SK-N-SH (cell line): ENCODE results near the gene PLD6. TPM values are rescaled to one million over a fixed set of nuclear protein-coding genes. Genes with fewer than 3 reads are reported as not detected.

Experiments used
- CTCF ChIA-PET: fragments of 300-600, 350-600 bp; formaldehyde crosslinking; extraction: SDS; loops from one replicate; lab custom pipeline; 2021; lab: Yijun Ruan, JAX
- POLR2A ChIA-PET: fragments of 350-600 bp; sonication (Branson Sonifier 250); formaldehyde crosslinking; extraction: SDS; loops from one replicate; lab custom pipeline; 2020; ENCODE audit warnings: antibody characterized with exemption, inconsistent platforms; lab: Yijun Ruan, JAX
- DNase-seq: peaks from one replicate; pipeline ENCODE4 v3.0.0; 2012
- H2AFZ ChIP-seq: fragments of 200-600 bp; sonication (generic); 2 replicates; pipeline ENCODE4 v1.8.1; 2016; ENCODE audit warnings: antibody characterized with exemption, mild to moderate bottlenecking, low read depth
- H3F3A ChIP-seq: fragments of 200-600 bp; sonication (generic); replicated peaks from 2 replicates; pipeline ENCODE3; 2016; ENCODE audit warnings: antibody characterized with exemption, mild to moderate bottlenecking; ENCODE audit not compliant: insufficient read depth
- H3K27ac ChIP-seq, 2 experiments: fragments of 200-500 bp in 1 of 2; fragments of 200-600 bp in 1 of 2; sonication (Bioruptor generic) in 1 of 2; sonication (generic), shearing (Covaris generic) in 1 of 2; 2 replicates each; pipeline versions ENCODE4 v1.5.1 to v1.6.1; 2014 to 2016; ENCODE audit warnings: low read depth in 2 of 2, inconsistent platforms in 1 of 2, low read length in 1 of 2, mild to moderate bottlenecking in 1 of 2, mixed read lengths in 1 of 2
- H3K27me3 ChIP-seq: fragments of 200-600 bp; sonication (generic), shearing (Covaris generic); 2 replicates; pipeline ENCODE4 v1.6.1; 2016; ENCODE audit warnings: mixed run types; ENCODE audit not compliant: insufficient read depth
- H3K36me3 ChIP-seq, 2 experiments: fragments of 200-500 bp in 1 of 2; fragments of 200-600 bp in 1 of 2; sonication (Bioruptor generic) in 1 of 2; sonication (generic) in 1 of 2; replicated peaks in 1 of 2; 2 replicates each; pipeline versions ENCODE3 to v1.5.1; 2014 to 2016; ENCODE audit warnings: low read length in 1 of 2, mild to moderate bottlenecking in 1 of 2; ENCODE audit not compliant: insufficient read depth in 2 of 2, control insufficient read depth in 1 of 2
- H3K4me1 ChIP-seq, 2 experiments: fragments of 200-500 bp in 1 of 2; fragments of 200-600 bp in 1 of 2; sonication (Bioruptor generic) in 1 of 2; sonication (generic), shearing (Covaris generic) in 1 of 2; 2 replicates each; pipeline versions ENCODE4 v1.5.1 to v1.6.1; 2014 to 2016; ENCODE audit warnings: low read depth in 1 of 2, low read length in 1 of 2, mixed run types in 1 of 2; ENCODE audit not compliant: insufficient read depth in 2 of 2, control insufficient read depth in 1 of 2
- H3K4me2 ChIP-seq: fragments of 200-600 bp; sonication (generic), shearing (Covaris generic); 2 replicates; pipeline ENCODE4 v1.6.1; 2017; ENCODE audit warnings: mixed run types
- H3K4me3 ChIP-seq, 2 experiments: fragments of 200-500 bp in 1 of 2; fragments of 200-600 bp in 1 of 2; sonication (Bioruptor generic) in 1 of 2; sonication (generic), shearing (Covaris generic) in 1 of 2; 2 replicates each; pipeline versions ENCODE4 v1.5.1 to v1.8.1; 2014 to 2016; ENCODE audit warnings: low read depth in 2 of 2, inconsistent platforms in 1 of 2, low read length in 1 of 2, mild to moderate bottlenecking in 1 of 2, mixed read lengths in 1 of 2, moderate library complexity in 1 of 2
- H3K79me2 ChIP-seq: fragments of 200-600 bp; sonication (generic); 2 replicates; pipeline ENCODE4 v1.8.1; 2017; ENCODE audit warnings: mild to moderate bottlenecking; ENCODE audit not compliant: insufficient read depth
- H3K9ac ChIP-seq: fragments of 200-600 bp; sonication (generic); 2 replicates; pipeline ENCODE4 v1.6.1; 2017; ENCODE audit warnings: mixed run types
- H3K9me2 ChIP-seq: fragments of 200-600 bp; sonication (generic); 2 replicates; pipeline ENCODE4 v1.6.1; 2017; ENCODE audit warnings: mixed run types
- H3K9me3 ChIP-seq: fragments of 200-600 bp; sonication (generic); 2 replicates; pipeline ENCODE4 v1.6.1; 2017; ENCODE audit warnings: mixed run types, mild to moderate bottlenecking, moderate library complexity
- H4K20me1 ChIP-seq: fragments of 200-600 bp; sonication (generic); 2 replicates; pipeline ENCODE4 v1.6.1; 2017; ENCODE audit warnings: mild to moderate bottlenecking, mixed run types; ENCODE audit not compliant: insufficient read depth
- CHD2 ChIP-seq: fragments of 150-350 bp; IDR thresholded peaks from 2 replicates; pipeline ENCODE4 v1.6.1; 2018; ENCODE audit warnings: low read length; ENCODE audit not compliant: partially characterized antibody
- CTCF ChIP-seq: fragments of 200-600 bp; sonication (generic); IDR thresholded peaks from 2 replicates; pipeline ENCODE4 v1.6.1; 2017; ENCODE audit warnings: antibody characterized with exemption, mild to moderate bottlenecking, moderate library complexity
- ELF1 ChIP-seq: IDR thresholded peaks from 2 replicates; pipeline ENCODE4 v1.4.0; 2012
- EP300 ChIP-seq, 2 experiments: IDR thresholded peaks; 2 replicates each; pipeline versions ENCODE4 v1.4.0 to v1.6.1; 2012; ENCODE audit warnings: borderline replicate concordance in 1 of 2, low read depth in 1 of 2, low read length in 1 of 2
- EZH2phosphoT487 ChIP-seq: fragments of 200-600 bp; sonication (generic); IDR thresholded peaks from 2 replicates; pipeline ENCODE4 v1.6.1; 2017; ENCODE audit warnings: low read depth, mixed run types, mild to moderate bottlenecking, antibody characterized with exemption, moderate library complexity, borderline replicate concordance
- FOXM1 ChIP-seq: IDR thresholded peaks from 2 replicates; pipeline ENCODE4 v1.4.0; 2012; ENCODE audit warnings: low read depth, mild to moderate bottlenecking
- JUND ChIP-seq: IDR thresholded peaks from 2 replicates; pipeline ENCODE4 v1.4.0; 2012
- POLR2AphosphoS5 ChIP-seq: IDR thresholded peaks from 2 replicates; pipeline ENCODE4 v1.6.1; 2012; ENCODE audit warnings: low read depth, low read length
- REST ChIP-seq: IDR thresholded peaks from 2 replicates; pipeline ENCODE4 v1.6.1; 2012; ENCODE audit warnings: mild to moderate bottlenecking, low read depth, low read length, moderate library complexity
- RFX5 ChIP-seq: IDR thresholded peaks from 2 replicates; pipeline ENCODE4 v1.6.1; 2012; ENCODE audit warnings: mild to moderate bottlenecking, improper control_type of control experiment, low read length
- RXRA ChIP-seq: IDR thresholded peaks from 2 replicates; pipeline ENCODE4 v1.4.0; 2012; ENCODE audit warnings: low read depth, mild to moderate bottlenecking, borderline replicate concordance
- SIN3A ChIP-seq: IDR thresholded peaks from 2 replicates; pipeline ENCODE4 v1.6.1; 2012; ENCODE audit warnings: low read depth, mild to moderate bottlenecking, low read length, moderate library complexity, borderline replicate concordance
- TAF1 ChIP-seq: IDR thresholded peaks from 2 replicates; pipeline ENCODE4 v1.6.1; 2012; ENCODE audit warnings: low read depth, mild to moderate bottlenecking, low read length, moderate library complexity, borderline replicate concordance
- TEAD4 ChIP-seq: IDR thresholded peaks from 2 replicates; pipeline ENCODE4 v1.4.0; 2012; ENCODE audit warnings: mild to moderate bottlenecking, borderline replicate concordance; ENCODE audit not compliant: insufficient read depth
- YY1 ChIP-seq: IDR thresholded peaks from 2 replicates; pipeline ENCODE4 v1.4.0; 2012; ENCODE audit warnings: low read depth, mild to moderate bottlenecking
- ZBTB33 ChIP-seq: IDR thresholded peaks from 2 replicates; pipeline ENCODE4 v1.4.0; 2012; ENCODE audit warnings: low read depth, borderline replicate concordance
- WGBS: methylation state at CpG from one replicate; pipeline ENCODE4 v1.1.6; 2017; ENCODE audit warnings: low lambda C conversion rate; 5-methylcytosine and 5-hydroxymethylcytosine counted together
- polyA plus RNA-seq, 3 experiments: library from polyadenylated mRNA; depleted of rRNA; stranded (reverse); fragments of >200 nt; gene quantifications; 2 replicates each; pipeline ENCODE4 v1.2.3, GENCODE V29; 2012
- TF ChIP-seq, protein P1 (sequence below): IDR thresholded peaks from 2 replicates; pipeline ENCODE4 v1.4.0; 2012; ENCODE audit warnings: low read depth, borderline replicate concordance
- TF ChIP-seq, protein P2 (sequence below): fragments of 150-350 bp; IDR thresholded peaks from 2 replicates; pipeline ENCODE4 v1.6.1; 2016; ENCODE audit warnings: mild to moderate bottlenecking, low read depth, low read length

The PLD6 gene
- polyA plus RNA-seq, 1 of the 3 experiments (the other 2 are of a cell fraction): 3.7 TPM

DNA sequence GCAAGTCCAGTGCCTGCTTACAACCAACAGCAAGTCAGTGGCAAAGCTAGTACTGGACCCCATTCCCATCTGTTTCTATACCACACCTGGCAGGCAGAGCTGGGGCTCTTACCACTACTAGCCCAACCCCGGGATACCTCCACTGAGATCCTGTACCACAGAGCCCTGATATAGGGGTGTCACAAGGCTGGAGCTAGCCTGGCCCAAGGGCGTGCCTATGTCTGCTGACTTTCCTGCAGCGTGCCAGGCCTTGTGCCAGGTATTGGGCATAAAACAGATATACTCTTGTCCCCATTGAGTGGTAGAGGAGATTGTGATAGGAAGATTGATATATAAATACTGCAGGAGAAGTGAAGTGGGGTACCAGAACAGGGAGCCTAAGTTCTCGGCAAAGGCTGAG lies 44.4 kb downstream of the PLD6 start:
- WGBS: 100% methylated on average over 4 of the region's 4 CpGs
- Histone ChIP-seq H3K4me2 (no peak overlapping the region), H3K9ac (no peak overlapping the region), H3K4me1 (peaks cover 0 to 2% of the 10 kb centered on the region in 2 experiments; a peak in 1 of 4 replicates), H2AFZ (no peak overlapping the region), H3K27me3 (no peaks in the 10 kb centered on the region), H3F3A (no peaks in the 10 kb centered on the region), H3K27ac (no peak overlapping the region), H3K9me2 (no peaks in the 10 kb centered on the region), H3K9me3 (no peaks in the 10 kb centered on the region), H3K79me2 (no peaks in the 10 kb centered on the region), H3K4me3 (no peak overlapping the region), H3K36me3 (peaks cover 27 to 88% of the 10 kb centered on the region in 2 experiments), H4K20me1 (no peaks in the 10 kb centered on the region)
- POLR2A ChIA-PET: no interaction called here
- DNase-seq: no peak
- TF ChIP-seq, protein P1, sequence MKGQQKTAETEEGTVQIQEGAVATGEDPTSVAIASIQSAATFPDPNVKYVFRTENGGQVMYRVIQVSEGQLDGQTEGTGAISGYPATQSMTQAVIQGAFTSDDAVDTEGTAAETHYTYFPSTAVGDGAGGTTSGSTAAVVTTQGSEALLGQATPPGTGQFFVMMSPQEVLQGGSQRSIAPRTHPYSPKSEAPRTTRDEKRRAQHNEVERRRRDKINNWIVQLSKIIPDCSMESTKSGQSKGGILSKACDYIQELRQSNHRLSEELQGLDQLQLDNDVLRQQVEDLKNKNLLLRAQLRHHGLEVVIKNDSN: no peak
- TF ChIP-seq REST (no peak), TAF1 (no peak), RFX5 (no peak), CTCF (no peak), FOXM1 (no peak), JUND (no peak), YY1 (no peak), SIN3A (no peak), ZBTB33 (no peak), RXRA (no peak), POLR2AphosphoS5 (no peak), CHD2 (no peak), TEAD4 (no peak), ELF1 (no peak), EP300 (IDR thresholded peaks at IDR 0.05; ENCODE audit: borderline replicate concordance in 1 of 2, low read depth in 1 of 2, low read length in 1 of 2) (no peak), EZH2phosphoT487 (no peak)
- TF ChIP-seq, protein P2, sequence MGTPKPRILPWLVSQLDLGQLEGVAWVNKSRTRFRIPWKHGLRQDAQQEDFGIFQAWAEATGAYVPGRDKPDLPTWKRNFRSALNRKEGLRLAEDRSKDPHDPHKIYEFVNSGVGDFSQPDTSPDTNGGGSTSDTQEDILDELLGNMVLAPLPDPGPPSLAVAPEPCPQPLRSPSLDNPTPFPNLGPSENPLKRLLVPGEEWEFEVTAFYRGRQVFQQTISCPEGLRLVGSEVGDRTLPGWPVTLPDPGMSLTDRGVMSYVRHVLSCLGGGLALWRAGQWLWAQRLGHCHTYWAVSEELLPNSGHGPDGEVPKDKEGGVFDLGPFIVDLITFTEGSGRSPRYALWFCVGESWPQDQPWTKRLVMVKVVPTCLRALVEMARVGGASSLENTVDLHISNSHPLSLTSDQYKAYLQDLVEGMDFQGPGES: no peak
- CTCF ChIA-PET: no interaction called here
